Ecto neural progenitor cell (in vitro differentiated cells): Measurements from ENCODE around the gene SIRPG.

ENCODE experiments used
- DNase-seq: peaks from one replicate; pipeline ENCODE4 v3.0.0-alpha.2; 2018; ENCODE audit warnings: low spot score

SIRPG gene

GRCh38 chr20:1595333-1595732 is 62.2 kb downstream of the SIRPG start:
- no peak for DNase-seq

- no peak for DNase-seq
These were observed 68.8 kb downstream of the SIRPG start for GRCh38 chr20:1588533-1589460.

GRCh38 chr20:1587781-1588532 is 69.6 kb downstream of the SIRPG start:
- DNase-seq: no peak

- DNase-seq: no peak
These were observed 78.1 kb downstream of the SIRPG start for GRCh38 chr20:1579488-1579887.
